ENCODE results near the gene PSMG3. TPM values are rescaled to one million over a fixed set of nuclear protein-coding genes. Genes with fewer than 3 reads are reported as not detected.

The PSMG3 gene
- polyA plus RNA-seq, 1 donor (not counting 4 experiments of a cell fraction or from before 2014, with no cell fraction given) = 49.6 TPM

DNA sequence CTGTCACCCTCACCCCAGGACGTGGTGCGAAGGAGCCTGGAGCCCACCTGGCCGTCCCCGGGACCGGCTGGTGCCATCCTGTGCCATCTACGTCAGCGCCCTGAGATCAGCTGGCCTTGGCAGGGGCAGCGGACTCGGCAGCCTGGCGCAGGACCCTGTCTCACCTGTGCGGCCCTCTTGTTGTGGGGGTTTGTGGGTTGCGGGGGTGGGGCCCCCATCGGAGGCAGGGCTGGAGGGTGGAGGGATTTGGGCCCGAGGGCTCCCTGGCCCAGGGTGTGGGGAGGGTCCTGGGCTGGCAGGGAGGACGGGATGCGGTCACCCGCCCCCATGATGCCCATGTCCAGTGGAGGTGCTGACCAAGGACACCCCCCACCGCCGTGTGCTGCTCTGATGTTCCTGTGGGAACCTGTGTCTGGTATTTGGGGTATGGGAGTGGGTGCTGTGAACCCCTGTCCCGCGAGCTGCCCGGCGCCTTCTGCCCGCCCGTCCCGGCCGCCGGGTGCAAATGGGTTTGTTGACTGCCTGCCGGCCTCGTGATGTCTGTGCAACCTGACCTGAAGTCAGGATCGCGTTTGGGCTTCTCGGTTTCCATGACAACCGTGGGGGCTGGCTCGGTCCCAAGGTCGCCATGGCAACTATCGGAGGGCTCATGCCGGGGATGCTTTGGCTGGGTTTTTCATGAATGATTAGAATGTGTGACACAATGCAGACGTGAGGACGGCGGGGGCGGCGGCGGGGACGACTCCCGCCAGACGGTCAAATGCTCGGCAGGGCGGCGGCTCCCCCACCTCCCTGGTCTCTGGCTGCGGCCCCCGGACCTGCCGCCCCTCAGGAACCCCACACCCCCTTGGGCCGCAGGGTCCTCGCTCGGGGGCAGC lies 32.1 kb downstream of the PSMG3 start:
- Histone ChIP-seq H3K4me1 (ENCODE audit: control insufficient read depth, extremely low read depth, insufficient read depth, low read length) (peaks cover 35% of the 10 kb centered on the region), H2AFZ (ENCODE audit: control insufficient read depth, low read length) (peak overlapping the region; percentile 65), H3K4me3 (ENCODE audit: control insufficient read depth in 2 of 3, extremely low read depth in 1 of 3, insufficient read depth in 2 of 3, low read depth in 1 of 3, low read length in 3 of 3) (peak overlapping the region; percentile 30 to 63 (median 54)), H3K9me3 (ENCODE audit: control insufficient read depth, low read depth, low read length) (no peaks in the 10 kb centered on the region), H3K79me2 (ENCODE audit: control insufficient read depth, insufficient read depth, low read length) (peaks cover 60% of the 10 kb centered on the region), H3K9me1 (ENCODE audit: control insufficient read depth, extremely low read depth, insufficient read depth, low read length) (peaks cover 3% of the 10 kb centered on the region), H4K20me1 (ENCODE audit: control insufficient read depth, extremely low read depth, insufficient read depth, low read length) (peaks cover 18% of the 10 kb centered on the region), H3K27me3 (ENCODE audit: control insufficient read depth, extremely low read depth, insufficient read depth, low read length) (no peaks in the 10 kb centered on the region), H3K4me2 (ENCODE audit: control insufficient read depth, extremely low read depth, insufficient read depth, low read depth, low read length) (peak overlapping the region; percentile 90), H3K27ac (ENCODE audit: control insufficient read depth, insufficient read depth, low read length) (peak overlapping the region; percentile 90), H3K36me3 (ENCODE audit: control insufficient read depth in 2 of 2, extremely low read depth in 1 of 2, insufficient read depth in 2 of 2, low read length in 2 of 2) (peaks cover 8 to 16% of the 10 kb centered on the region in 2 experiments), H3K9ac (ENCODE audit: control insufficient read depth, extremely low read depth, insufficient read depth, low read length) (peak overlapping the region; percentile 85)
- no peak for DNase-seq (ENCODE audit: low read depth, low spot score)
- no peak for FAIRE-seq
- dilution Hi-C loops (cut with MboI; ENCODE audit: extremely low pct_ligation_motif_present, low sequenced_read_pairs) = no loop called here
- no peak for TF ChIP-seq EZH2 (IDR thresholded peaks at IDR 0.05; ENCODE audit: low read length)
- TF ChIP-seq, protein P1, sequence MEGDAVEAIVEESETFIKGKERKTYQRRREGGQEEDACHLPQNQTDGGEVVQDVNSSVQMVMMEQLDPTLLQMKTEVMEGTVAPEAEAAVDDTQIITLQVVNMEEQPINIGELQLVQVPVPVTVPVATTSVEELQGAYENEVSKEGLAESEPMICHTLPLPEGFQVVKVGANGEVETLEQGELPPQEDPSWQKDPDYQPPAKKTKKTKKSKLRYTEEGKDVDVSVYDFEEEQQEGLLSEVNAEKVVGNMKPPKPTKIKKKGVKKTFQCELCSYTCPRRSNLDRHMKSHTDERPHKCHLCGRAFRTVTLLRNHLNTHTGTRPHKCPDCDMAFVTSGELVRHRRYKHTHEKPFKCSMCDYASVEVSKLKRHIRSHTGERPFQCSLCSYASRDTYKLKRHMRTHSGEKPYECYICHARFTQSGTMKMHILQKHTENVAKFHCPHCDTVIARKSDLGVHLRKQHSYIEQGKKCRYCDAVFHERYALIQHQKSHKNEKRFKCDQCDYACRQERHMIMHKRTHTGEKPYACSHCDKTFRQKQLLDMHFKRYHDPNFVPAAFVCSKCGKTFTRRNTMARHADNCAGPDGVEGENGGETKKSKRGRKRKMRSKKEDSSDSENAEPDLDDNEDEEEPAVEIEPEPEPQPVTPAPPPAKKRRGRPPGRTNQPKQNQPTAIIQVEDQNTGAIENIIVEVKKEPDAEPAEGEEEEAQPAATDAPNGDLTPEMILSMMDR (optimal IDR thresholded peaks at IDR 0.05 in 1 of 3, IDR thresholded peaks at IDR 0.05 in 1 of 3, conservative IDR thresholded peaks at IDR 0.05 in 1 of 3; ENCODE audit: extremely low read depth in 1 of 3, insufficient read depth in 2 of 3, low read length in 3 of 3) = no peak

- TF ChIP-seq EZH2 (IDR thresholded peaks at IDR 0.05; ENCODE audit: low read length) = no peak
- TF ChIP-seq, protein P1 (optimal IDR thresholded peaks at IDR 0.05 in 1 of 3, IDR thresholded peaks at IDR 0.05 in 1 of 3, conservative IDR thresholded peaks at IDR 0.05 in 1 of 3; ENCODE audit: extremely low read depth in 1 of 3, insufficient read depth in 2 of 3, low read length in 3 of 3) = no peak
- Histone ChIP-seq H3K4me1 (ENCODE audit: control insufficient read depth, extremely low read depth, insufficient read depth, low read length) (peaks cover 42% of the 10 kb centered on the region), H2AFZ (ENCODE audit: control insufficient read depth, low read length) (peak overlapping the region; percentile 65), H3K27ac (ENCODE audit: control insufficient read depth, insufficient read depth, low read length) (peak overlapping the region; percentile 90), H3K79me2 (ENCODE audit: control insufficient read depth, insufficient read depth, low read length) (peaks cover 61% of the 10 kb centered on the region), H4K20me1 (ENCODE audit: control insufficient read depth, extremely low read depth, insufficient read depth, low read length) (peaks cover 18% of the 10 kb centered on the region), H3K36me3 (ENCODE audit: control insufficient read depth in 2 of 2, extremely low read depth in 1 of 2, insufficient read depth in 2 of 2, low read length in 2 of 2) (peaks cover 8 to 16% of the 10 kb centered on the region in 2 experiments), H3K4me2 (ENCODE audit: control insufficient read depth, extremely low read depth, insufficient read depth, low read depth, low read length) (peak overlapping the region; percentile 90), H3K27me3 (ENCODE audit: control insufficient read depth, extremely low read depth, insufficient read depth, low read length) (no peaks in the 10 kb centered on the region), H3K9ac (ENCODE audit: control insufficient read depth, extremely low read depth, insufficient read depth, low read length) (peak overlapping the region; percentile 85), H3K9me1 (ENCODE audit: control insufficient read depth, extremely low read depth, insufficient read depth, low read length) (peaks cover 3% of the 10 kb centered on the region), H3K9me3 (ENCODE audit: control insufficient read depth, low read depth, low read length) (no peaks in the 10 kb centered on the region), H3K4me3 (ENCODE audit: control insufficient read depth in 2 of 3, extremely low read depth in 1 of 3, insufficient read depth in 2 of 3, low read depth in 1 of 3, low read length in 3 of 3) (peak overlapping the region; percentile 30 to 63 (median 54))
- DNase-seq (ENCODE audit: low read depth, low spot score) = no peak
- dilution Hi-C loops (cut with MboI; ENCODE audit: extremely low pct_ligation_motif_present, low sequenced_read_pairs) = no loop called here
- FAIRE-seq = peak; percentile 34
These were observed 32.9 kb downstream of the PSMG3 start for GRCh38 chr7:1536743-1537534.
